Measurements from ENCODE around the gene ATG9B. TPM values are rescaled to one million over a fixed set of nuclear protein-coding genes. Genes with fewer than 3 reads are reported as not detected.

ATG9B gene
- total RNA-seq, 1 experiment from 2014 or later: not detected

DNA sequence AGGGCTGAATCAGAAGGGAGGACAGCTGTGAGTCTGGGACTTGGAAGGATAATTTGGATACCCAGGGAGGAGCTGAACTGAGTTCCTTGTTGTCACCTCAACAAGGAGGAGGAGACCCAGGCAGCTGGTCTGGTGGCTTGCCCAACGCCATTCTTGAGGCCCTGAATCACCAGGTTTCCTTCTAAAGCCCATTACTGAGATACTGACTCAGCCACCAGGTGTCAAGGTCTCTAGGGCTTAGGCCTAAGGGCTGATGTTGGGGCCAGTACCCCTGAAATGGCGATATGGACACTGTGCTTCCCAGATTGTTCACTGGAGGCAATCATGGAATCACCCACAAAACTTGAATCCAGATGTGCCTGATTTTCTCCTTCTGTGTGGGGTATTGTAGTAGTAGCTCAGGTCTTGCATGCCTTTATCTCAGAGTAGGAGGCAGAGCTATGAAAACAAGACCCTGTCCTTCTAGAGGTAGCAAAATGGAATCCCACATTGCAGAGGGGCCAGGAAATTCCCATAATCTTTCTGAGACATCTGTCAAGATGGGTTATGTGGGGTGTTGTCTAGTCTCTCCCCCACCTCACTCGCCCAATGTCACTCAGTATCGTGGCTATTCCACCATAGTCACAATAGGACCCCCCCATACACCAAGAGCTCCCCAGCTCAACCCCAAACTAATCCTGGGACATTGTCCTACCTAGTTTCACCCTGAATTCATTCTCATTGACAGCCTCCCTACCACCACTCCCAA is 1.8 kb upstream of the ATG9B start:
- no peak overlapping the region for H3K27ac ChIP-seq
- H3K27me3 ChIP-seq (replicated peaks): peaks cover 7% of the 10 kb centered on the region; the same call in 1 of the 2 replicates
- H3K4me1 ChIP-seq (replicated peaks): peaks cover 19% of the 10 kb centered on the region
- no peaks in the 10 kb centered on the region for H3K36me3 ChIP-seq
- no peaks in the 10 kb centered on the region for H3K9me3 ChIP-seq (replicated peaks)
- no peak overlapping the region for H3K4me3 ChIP-seq
- no peak for DNase-seq (ENCODE audit: low read depth in 1 of 2, low spot score in 2 of 2)

DNA sequence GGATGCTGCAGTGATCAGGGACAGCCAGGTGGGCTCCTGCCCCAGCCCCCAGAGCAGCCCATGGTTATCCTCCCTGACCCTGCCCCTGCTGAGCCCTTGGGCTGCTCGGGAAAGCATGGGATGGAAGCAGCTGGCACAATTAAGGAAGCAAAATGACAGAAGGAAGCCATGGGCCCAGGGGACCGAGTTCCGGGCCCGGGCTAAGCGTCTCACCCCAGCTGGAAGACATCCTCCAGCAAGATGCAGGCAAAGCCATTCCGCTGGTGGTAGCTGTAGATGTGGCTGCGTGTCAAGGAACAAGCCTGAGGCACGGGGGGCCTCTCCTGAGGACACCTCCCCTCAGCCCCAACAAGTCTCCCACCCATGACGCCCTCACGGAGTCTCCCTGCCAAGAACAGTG is 1.1 kb downstream of the ATG9B start:
- peaks cover 12% of the 10 kb centered on the region for H3K4me1 ChIP-seq (replicated peaks)
- H3K4me3 ChIP-seq: no peak overlapping the region
- DNase-seq (ENCODE audit: low read depth in 1 of 2, low spot score in 2 of 2): no peak
- no peak overlapping the region for H3K27ac ChIP-seq
- peaks cover 7% of the 10 kb centered on the region; the same call in 1 of the 2 replicates for H3K9me3 ChIP-seq (replicated peaks)
- H3K36me3 ChIP-seq: no peaks in the 10 kb centered on the region
- peaks cover 34% of the 10 kb centered on the region for H3K27me3 ChIP-seq (replicated peaks)

DNA sequence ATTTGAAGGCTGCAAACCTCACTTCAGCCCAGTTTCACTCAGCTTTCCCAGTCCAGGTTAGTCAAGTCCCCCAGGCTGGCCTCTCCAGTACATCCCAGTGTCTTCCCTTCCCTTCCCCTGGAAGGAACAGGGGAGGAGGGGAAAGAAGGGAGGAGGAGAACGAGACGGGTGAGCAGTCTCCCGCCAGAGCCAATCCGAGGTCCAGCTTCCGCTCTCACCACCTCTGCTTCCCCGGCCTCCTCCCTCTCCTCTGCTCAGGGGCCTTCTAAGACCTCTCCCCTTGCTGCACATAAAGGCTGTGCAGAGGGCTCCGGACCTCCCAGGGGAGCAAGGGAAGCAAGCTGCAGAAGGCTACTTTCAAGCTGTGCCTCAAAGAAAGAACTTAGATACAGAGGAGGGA is 4.1 kb downstream of the ATG9B start:
- no peak overlapping the region for H3K4me3 ChIP-seq
- peaks cover 7% of the 10 kb centered on the region; the same call in 1 of the 2 replicates for H3K9me3 ChIP-seq (replicated peaks)
- no peak overlapping the region for H3K27ac ChIP-seq
- H3K27me3 ChIP-seq (replicated peaks): peaks cover 43% of the 10 kb centered on the region
- DNase-seq (ENCODE audit: low read depth in 1 of 2, low spot score in 2 of 2): no peak
- H3K4me1 ChIP-seq (replicated peaks): peaks cover 11% of the 10 kb centered on the region
- H3K36me3 ChIP-seq: no peaks in the 10 kb centered on the region

DNA sequence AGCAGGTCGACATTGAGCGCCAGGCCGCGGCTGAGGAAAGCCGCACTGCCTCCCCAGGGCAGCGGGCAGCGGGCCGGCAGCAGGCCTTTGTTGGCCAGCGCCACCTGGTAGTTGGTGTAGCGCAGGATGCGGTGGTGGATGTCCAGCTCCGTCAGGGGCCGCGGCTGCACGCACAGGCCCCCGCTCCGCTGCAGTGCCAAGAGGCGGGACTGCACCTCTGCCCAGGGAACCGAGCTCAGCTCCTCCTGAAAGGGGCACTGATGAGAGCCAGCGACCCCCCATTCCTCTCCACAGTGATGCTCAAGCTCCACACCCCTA is 5.2 kb downstream of the ATG9B start:
- DNase-seq (ENCODE audit: low read depth in 1 of 2, low spot score in 2 of 2): no peak
- Histone ChIP-seq H3K27me3 (replicated peaks) (peaks cover 46% of the 10 kb centered on the region), H3K4me3 (no peak overlapping the region), H3K27ac (no peak overlapping the region), H3K9me3 (replicated peaks) (peaks cover 7% of the 10 kb centered on the region; the same call in 1 of the 2 replicates), H3K4me1 (replicated peaks) (peaks cover 13% of the 10 kb centered on the region), H3K36me3 (no peaks in the 10 kb centered on the region)

DNA sequence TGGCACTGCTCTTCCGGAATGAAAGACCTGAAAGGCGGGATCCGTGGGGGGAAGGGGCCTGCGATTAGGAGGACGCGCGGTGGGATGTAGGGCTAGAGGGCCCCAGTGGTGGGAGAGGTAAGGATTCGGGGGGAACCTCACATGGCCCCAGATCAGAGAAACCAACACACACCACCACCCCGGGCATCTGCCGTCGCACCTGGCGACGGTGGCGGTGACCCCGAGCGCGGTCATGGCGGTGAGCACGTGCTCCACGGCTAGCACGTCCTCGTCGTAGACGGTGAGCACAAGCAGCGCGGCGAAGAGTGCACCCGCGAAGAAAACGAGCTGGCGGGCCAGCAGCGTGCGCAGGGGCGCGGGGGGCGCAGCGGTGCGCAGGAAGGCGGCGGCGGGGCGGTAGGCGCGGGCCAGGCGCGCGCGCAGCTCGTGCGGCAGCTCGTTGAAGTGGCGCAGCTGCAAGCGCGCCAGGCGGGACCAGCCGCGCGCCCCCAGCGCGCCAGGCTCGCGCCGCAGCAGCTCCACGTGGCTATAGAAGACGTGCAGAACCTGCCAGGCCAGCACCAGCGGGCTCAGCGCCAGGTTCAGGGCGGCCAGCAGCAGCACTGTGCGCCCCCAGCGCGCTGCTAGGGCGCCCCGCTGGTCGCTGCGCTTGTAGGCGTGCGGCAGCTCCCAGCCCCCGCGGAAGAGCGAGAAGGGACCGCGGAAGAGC is 5.7 kb downstream of the ATG9B start:
- Histone ChIP-seq H3K27ac (no peak overlapping the region), H3K27me3 (replicated peaks) (peaks cover 50% of the 10 kb centered on the region), H3K4me3 (no peak overlapping the region), H3K4me1 (replicated peaks) (peaks cover 18% of the 10 kb centered on the region), H3K9me3 (replicated peaks) (peaks cover 7% of the 10 kb centered on the region; the same call in 1 of the 2 replicates), H3K36me3 (no peaks in the 10 kb centered on the region)
- DNase-seq (ENCODE audit: low read depth in 1 of 2, low spot score in 2 of 2): no peak

DNA sequence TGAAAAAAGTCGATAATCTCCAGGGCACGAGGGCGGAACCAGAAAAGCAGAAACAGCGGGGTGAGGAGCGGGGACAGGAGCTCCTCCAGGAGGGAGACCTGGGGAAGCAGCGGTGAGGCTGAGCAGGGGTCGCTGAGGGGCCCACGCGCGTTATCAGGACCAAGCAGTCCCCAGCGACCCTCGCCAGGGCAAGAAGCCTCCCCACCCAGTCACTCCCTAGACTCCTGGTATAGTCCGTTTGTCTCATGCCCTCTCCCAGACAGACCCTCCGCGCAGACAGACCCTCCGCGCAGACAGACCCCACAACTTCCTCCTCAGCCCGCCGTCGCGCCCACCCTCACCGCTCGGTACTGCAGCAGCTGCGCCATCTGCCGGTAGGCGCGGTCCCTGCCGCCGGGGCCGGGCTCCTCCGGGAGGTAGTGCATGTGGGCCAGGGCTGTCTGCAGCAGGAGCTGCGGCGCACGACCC is 6.3 kb downstream of the ATG9B start:
- DNase-seq (ENCODE audit: low read depth in 1 of 2, low spot score in 2 of 2): peak; percentile 42 to 72
- Histone ChIP-seq H3K27ac (no peak overlapping the region), H3K27me3 (replicated peaks) (peaks cover 51% of the 10 kb centered on the region), H3K4me3 (no peak overlapping the region), H3K36me3 (no peaks in the 10 kb centered on the region), H3K4me1 (replicated peaks) (peaks cover 22% of the 10 kb centered on the region), H3K9me3 (replicated peaks) (peaks cover 7% of the 10 kb centered on the region; the same call in 1 of the 2 replicates)

DNA sequence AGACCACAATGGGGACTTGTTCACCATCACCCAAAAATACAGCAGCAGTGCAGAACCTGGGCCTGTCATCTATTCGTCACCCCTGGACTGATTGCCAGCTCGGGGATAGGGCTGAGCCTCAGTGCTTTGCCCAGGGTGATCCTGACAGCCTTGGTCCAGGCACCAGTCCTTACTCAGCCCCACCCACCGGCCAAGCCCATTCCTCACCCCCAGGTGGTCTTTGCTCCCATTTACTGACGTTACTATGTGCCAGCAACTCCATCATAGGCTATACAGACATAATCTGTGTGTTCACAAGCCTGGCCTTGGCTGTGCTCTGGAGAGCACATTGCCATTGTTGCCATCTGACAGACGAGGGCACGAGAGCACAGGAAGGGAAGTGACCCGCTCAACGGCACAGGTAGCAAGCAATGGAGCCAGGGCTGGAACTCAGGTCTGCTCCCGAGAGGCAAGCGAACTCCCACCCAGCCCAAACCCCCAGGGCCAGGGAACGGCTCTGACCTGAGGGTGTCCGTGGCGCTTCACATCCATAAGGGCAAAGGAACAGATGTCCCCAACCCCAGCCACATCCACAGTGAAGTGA is 6.8 kb downstream of the ATG9B start:
- Histone ChIP-seq H3K36me3 (no peaks in the 10 kb centered on the region), H3K27ac (no peak overlapping the region), H3K9me3 (replicated peaks) (peaks cover 7% of the 10 kb centered on the region; the same call in 1 of the 2 replicates), H3K27me3 (replicated peaks) (peaks cover 55% of the 10 kb centered on the region), H3K4me3 (no peak overlapping the region), H3K4me1 (replicated peaks) (peaks cover 27% of the 10 kb centered on the region)
- no peak for DNase-seq (ENCODE audit: low read depth in 1 of 2, low spot score in 2 of 2)

DNA sequence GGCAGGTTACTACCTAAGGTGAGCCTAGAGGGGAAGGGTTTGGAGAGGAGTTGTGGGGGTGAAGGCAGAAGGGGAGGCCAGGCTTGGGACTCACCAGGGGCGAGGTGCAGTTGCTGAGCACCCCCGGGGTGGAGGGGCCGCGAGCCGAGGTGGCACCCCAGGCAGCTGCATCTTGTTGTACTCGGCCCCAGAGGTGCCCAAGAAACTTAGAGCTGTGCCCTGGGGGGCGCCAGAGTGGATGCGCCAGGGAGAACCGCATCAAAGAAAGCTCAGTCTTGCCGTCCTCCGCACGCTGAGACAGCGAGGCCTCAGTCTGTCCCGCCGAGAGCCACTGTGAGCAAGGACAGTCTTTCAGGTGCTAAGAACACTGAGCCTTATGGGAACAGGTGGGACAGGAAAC is 7.4 kb downstream of the ATG9B start:
- DNase-seq (ENCODE audit: low read depth in 1 of 2, low spot score in 2 of 2): no peak
- Histone ChIP-seq H3K4me1 (replicated peaks) (peaks cover 32% of the 10 kb centered on the region), H3K9me3 (replicated peaks) (peaks cover 7% of the 10 kb centered on the region; the same call in 1 of the 2 replicates), H3K27ac (no peak overlapping the region), H3K36me3 (no peaks in the 10 kb centered on the region), H3K27me3 (replicated peaks) (peaks cover 58% of the 10 kb centered on the region), H3K4me3 (no peak overlapping the region)

DNA sequence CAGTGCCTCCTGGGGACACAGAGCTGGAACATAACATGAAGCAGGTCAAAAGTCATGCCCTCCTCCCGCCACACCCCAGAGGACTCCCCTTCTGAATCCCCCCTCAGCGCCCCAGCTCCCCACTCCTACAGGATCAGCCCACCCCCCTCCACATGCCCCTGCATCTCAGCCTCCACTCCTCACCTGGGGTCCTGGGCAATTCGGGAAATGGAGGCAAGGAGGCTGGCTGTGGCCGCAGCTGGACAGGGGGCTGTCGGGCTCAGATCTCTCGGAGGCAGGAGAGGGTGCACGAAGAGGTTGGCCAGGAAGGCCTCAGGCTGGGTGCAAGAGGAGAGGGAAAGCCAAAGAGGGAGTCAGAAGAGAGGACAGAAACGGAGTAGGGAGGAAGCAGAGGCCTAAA is 7.8 kb downstream of the ATG9B start:
- DNase-seq (ENCODE audit: low read depth in 1 of 2, low spot score in 2 of 2): no peak
- Histone ChIP-seq H3K4me1 (replicated peaks) (peaks cover 35% of the 10 kb centered on the region), H3K27ac (no peak overlapping the region), H3K27me3 (replicated peaks) (peaks cover 58% of the 10 kb centered on the region), H3K9me3 (replicated peaks) (peaks cover 7% of the 10 kb centered on the region; the same call in 1 of the 2 replicates), H3K36me3 (no peaks in the 10 kb centered on the region), H3K4me3 (no peak overlapping the region)

DNA sequence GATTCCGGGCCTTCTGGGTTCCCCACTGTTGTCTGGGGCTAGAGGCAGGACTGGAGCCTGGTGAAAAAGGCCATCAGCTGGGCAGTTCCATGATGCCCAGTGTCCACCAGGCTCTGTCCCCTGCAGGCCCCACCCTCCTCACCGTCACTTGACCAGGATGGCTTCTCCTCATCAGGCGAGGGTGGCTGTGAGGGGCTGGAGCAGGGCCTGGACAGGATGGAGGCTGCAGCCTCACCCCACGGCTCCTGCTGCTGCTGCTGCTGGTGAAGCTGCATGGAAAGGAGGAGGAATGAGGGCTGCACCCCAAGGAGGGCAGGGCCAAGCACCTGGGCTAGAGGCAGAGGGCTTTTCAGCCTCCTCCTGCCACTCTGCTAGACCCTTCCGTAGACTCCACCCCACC is 8.3 kb downstream of the ATG9B start:
- H3K36me3 ChIP-seq: no peaks in the 10 kb centered on the region
- no peak overlapping the region for H3K4me3 ChIP-seq
- H3K27ac ChIP-seq: no peak overlapping the region
- H3K9me3 ChIP-seq (replicated peaks): peaks cover 7% of the 10 kb centered on the region; the same call in 1 of the 2 replicates
- H3K27me3 ChIP-seq (replicated peaks): peaks cover 55% of the 10 kb centered on the region
- peaks cover 35% of the 10 kb centered on the region for H3K4me1 ChIP-seq (replicated peaks)
- DNase-seq (ENCODE audit: low read depth in 1 of 2, low spot score in 2 of 2): no peak

DNA sequence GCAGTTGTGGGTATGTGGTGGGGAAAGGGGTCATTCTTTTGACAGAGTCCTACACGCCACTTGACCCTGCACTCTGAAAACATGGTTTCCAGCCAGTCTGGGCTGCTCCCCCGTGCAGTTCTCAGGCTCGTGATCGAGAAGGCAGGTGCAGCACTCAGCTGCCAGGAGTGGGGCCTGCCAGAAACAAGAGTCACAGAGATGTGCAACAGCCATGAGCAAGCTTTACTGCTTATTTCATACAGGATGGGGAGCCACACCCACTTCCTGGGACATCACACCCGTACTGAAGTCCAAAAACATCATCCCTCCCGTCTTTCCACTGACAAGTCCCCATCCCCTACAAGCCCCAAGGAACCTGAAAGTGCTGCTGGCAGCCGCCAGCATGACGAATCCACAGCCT is 9.3 kb downstream of the ATG9B start:
- Histone ChIP-seq H3K4me1 (replicated peaks) (peaks cover 35% of the 10 kb centered on the region), H3K36me3 (no peaks in the 10 kb centered on the region), H3K27me3 (replicated peaks) (peaks cover 49% of the 10 kb centered on the region), H3K9me3 (replicated peaks) (peaks cover 7% of the 10 kb centered on the region; the same call in 1 of the 2 replicates), H3K27ac (no peak overlapping the region), H3K4me3 (no peak overlapping the region)
- no peak for DNase-seq (ENCODE audit: low read depth in 1 of 2, low spot score in 2 of 2)

DNA sequence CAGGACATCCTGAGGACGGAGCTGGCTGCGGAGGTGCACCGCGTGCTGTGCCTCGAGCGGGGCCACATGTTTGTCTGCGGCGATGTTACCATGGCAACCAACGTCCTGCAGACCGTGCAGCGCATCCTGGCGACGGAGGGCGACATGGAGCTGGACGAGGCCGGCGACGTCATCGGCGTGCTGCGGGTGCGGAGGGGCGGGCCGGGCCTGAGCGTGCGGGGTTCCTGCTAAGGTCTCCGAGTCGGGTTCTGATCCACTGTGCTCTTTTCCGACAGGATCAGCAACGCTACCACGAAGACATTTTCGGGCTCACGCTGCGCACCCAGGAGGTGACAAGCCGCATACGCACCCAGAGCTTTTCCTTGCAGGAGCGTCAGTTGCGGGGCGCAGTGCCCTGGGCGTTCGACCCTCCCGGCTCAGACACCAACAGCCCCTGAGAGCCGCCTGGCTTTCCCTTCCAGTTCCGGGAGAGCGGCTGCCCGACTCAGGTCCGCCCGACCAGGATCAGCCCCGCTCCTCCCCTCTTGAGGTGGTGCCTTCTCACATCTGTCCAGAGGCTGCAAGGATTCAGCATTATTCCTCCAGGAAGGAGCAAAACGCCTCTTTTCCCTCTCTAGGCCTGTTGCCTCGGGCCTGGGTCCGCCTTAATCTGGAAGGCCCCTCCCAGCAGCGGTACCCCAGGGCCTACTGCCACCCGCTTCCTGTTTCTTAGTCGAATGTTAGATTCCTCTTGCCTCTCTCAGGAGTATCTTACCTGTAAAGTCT is 10.4 kb downstream of the ATG9B start:
- peaks cover 39% of the 10 kb centered on the region for H3K27me3 ChIP-seq (replicated peaks)
- DNase-seq (ENCODE audit: low read depth in 1 of 2, low spot score in 2 of 2): peak; percentile 22 to 83
- peaks cover 6% of the 10 kb centered on the region for H3K9me3 ChIP-seq (replicated peaks)
- H3K4me1 ChIP-seq (replicated peaks): peaks cover 34% of the 10 kb centered on the region
- peak overlapping the region; percentile 15; the same call in 1 of the 2 replicates for H3K4me3 ChIP-seq
- H3K36me3 ChIP-seq: no peaks in the 10 kb centered on the region
- H3K27ac ChIP-seq: no peak overlapping the region

DNA sequence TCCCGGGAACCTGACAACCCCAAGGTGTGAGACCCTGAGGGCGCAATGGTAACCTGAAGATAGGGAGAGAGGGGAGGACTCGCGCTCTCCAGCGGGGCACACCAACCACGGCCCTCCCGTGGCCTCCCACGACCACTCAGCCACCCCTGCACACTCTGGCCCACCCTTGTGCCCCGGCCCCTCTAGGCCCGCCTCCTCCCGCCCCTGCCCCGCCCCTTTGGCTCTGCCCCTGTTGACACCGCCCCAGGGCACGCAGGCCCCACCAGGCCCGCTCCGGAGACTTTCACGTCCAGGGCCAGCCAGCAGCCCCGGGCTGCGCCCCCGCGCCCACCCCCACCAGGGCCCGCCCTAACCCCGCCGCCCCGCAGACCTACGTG is 10.9 kb downstream of the ATG9B start:
- Histone ChIP-seq H3K36me3 (no peaks in the 10 kb centered on the region), H3K4me1 (replicated peaks) (peaks cover 28% of the 10 kb centered on the region), H3K9me3 (replicated peaks) (peaks cover 5% of the 10 kb centered on the region), H3K4me3 (no peak overlapping the region), H3K27ac (no peak overlapping the region), H3K27me3 (replicated peaks) (peaks cover 33% of the 10 kb centered on the region)
- no peak for DNase-seq (ENCODE audit: low read depth in 1 of 2, low spot score in 2 of 2)

Measured in SJSA1 (cell line).